Epithelial cell of umbilical artery (primary cell): ENCODE measurements around the gene CADM1. TPM values are rescaled to one million over a fixed set of nuclear protein-coding genes. Genes with fewer than 3 reads are reported as not detected.

Experiments
- total RNA-seq: library from RNA; depleted of rRNA; stranded (reverse); fragments of >200 nt; gene quantifications from 2 replicates; pipeline ENCODE4 v1.2.3, GENCODE V29; 2014

CADM1 gene
- 13.3 and 20.8 TPM in 2 replicates for total RNA-seq

DNA sequence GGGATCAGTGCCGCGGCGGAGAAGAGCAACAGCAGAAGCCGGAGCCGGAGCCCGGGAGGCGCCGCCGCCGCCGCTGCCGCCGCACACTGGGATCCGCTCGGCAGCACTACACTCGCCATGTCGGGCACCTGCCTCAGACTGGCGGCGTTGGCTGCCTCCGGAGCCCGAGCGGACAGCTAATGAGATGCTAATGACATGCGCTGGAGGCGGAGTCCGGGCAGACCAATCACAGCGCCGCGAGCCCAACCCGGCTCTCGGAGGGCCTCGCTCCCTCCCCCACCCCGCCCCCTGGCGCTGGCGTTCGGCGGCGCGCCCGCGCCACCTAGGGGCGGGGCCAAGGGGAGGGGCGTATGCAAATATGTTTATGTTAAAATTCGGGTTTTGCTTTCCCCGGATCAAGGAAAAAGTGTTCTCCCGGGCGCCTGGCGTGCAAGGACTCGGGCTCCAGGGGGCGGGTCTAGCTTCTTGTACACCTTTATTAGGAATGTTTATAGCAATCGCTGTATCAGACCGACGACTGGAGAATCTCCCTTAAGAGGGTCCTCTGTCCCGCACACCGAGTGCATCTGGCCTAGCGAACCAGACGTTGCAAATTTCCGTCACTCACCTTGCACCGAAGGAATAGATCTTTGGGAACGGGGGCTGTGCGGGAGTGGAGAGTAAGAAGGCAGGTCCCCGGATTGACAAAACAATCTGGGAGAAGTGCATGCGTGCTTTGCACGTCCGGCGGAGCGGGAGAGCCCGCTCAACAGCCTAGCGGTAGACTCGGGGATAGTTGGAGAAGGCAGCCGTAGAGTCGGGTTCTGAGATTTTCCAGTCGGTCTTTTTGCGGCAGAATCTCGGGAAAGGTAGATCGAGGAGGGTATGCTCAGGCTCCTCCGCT is at the start of gene CADM1:
TSS of gene CADM1 (minus strand) at position 140 of the 883 bp plus-strand sequence.

